Stimulated activated CD8-positive, alpha-beta memory T cell treated with anti-CD3 and anti-CD28 coated beads, Interleukin-7, amount 100 ng/mL, for 4 hours (primary cell): ENCODE results near the gene CDC42BPA.

Experiments
- DNase-seq, 2 donors: peaks; one replicate each; pipeline ENCODE4 v3.0.0-alpha.2; 2020; ENCODE audit warnings: low read depth in 2 of 2

The CDC42BPA gene

GRCh38 chr1:226995365-226996332 lies 322.6 kb downstream of the CDC42BPA start:
- DNase-seq: no peak

DNA sequence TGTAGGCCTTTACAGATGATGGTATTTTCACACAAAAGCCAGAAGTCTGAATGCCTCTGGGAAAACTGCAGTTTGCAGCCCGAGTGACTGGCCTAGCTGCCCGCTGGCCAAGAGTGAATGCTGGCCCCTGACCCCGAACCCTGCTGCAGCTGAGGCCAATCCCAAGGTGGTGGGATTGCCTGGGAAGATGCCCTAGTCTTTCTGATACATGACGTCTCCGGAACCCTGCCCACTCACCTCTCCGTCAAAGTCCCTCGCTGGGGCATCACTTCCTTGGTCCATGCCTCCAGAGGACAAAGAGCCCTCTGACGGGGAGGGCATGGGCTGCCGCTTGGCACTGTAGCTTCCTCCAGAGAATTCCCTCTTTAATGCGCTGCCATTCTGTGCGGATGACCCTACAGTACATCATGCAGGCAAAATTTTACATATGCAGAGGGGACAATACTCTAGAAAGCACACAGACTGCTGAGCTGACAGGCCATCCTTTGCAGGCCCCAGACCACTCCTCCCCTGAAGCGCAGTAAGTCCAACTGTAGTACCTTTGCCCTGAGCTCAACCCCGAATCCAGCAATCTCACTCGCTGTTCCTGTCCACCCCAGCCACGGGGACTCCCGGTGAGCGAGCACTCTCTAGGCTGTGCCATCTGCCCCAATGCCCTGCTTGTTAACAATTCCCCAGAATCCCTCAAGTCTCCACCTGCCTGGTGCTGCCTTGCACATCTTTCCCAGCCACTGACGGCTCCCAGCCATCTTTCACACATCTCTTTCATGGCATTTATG lies 323.5 kb downstream of the CDC42BPA start:
- no peak for DNase-seq

- DNase-seq: no peak
Observed at GRCh38 chr1:226993814-226994585, 324.3 kb downstream of the CDC42BPA start.

DNA sequence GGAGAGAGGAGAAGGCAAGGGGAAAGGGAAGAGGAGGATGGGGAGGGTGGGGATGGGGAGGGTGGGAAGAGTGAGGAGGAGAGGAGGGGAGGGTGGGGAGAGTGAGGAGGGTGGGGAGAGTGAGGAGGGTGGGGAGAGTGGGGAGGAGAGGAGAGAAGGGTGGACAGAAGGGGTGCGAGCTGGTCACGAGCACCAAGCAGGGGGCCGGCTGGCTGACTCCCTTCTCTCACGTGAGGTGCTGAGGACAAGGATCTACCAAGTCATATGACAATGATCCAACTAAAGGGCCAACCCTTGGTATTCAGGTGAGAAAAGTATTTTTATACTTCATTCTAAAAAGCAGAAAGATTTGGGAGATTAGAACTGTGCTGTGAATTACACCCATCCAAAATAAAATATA lies 326.4 kb downstream of the CDC42BPA start:
- no peak for DNase-seq

DNA sequence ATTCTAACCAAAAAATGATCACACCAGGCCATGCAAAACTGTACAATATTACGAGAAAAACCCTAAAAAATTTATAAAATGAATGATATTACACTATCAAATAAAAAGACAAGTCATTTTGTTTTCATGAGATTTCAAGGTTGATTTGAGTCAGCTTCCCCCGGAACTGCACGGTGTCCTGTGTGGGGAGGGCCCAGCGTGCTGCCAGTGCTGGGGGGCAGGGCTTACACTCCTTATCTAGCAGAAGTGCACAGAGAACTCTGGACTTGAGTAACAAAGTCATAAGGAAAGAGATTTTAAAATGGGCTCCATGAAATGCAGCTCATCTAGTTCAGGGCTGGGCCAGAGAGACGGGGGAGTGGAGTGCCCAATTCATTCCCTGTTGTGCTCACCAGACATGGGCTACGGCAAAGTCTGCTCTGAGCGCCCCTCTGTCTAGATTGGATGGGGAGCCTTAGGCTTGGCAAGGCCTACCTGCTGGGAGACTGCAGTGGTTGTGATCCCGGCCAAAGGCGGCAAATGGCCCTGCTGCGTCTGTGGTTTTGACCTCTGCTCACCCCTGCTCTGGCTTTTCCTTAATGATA lies 328.1 kb downstream of the CDC42BPA start:
- DNase-seq: peak; percentile 10 to 34

GRCh38 chr1:226989085-226989920 lies 329.0 kb downstream of the CDC42BPA start:
- DNase-seq: no peak

GRCh38 chr1:226988334-226988666 lies 330.0 kb downstream of the CDC42BPA start:
- no peak for DNase-seq

- DNase-seq: no peak
Observed at GRCh38 chr1:226987623-226988333, 330.5 kb downstream of the CDC42BPA start.

DNA sequence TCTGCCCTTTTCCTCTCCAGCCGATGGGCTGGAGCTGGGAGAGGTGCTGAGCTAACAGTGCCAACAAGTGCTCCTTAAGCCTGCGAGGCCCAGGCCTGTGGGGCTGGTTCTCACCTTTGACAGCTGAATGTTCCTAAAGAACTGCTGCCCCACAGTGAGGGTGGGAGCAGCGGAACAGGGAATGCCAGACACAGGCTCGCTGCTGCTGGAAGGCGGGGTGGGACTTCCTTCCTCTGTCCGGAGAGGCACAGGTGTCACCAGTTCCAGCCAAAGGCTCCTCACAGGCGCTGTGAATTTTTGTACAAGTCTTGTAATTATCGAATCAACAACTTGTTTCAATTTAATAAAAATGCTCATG lies 331.1 kb downstream of the CDC42BPA start:
- no peak for DNase-seq

DNA sequence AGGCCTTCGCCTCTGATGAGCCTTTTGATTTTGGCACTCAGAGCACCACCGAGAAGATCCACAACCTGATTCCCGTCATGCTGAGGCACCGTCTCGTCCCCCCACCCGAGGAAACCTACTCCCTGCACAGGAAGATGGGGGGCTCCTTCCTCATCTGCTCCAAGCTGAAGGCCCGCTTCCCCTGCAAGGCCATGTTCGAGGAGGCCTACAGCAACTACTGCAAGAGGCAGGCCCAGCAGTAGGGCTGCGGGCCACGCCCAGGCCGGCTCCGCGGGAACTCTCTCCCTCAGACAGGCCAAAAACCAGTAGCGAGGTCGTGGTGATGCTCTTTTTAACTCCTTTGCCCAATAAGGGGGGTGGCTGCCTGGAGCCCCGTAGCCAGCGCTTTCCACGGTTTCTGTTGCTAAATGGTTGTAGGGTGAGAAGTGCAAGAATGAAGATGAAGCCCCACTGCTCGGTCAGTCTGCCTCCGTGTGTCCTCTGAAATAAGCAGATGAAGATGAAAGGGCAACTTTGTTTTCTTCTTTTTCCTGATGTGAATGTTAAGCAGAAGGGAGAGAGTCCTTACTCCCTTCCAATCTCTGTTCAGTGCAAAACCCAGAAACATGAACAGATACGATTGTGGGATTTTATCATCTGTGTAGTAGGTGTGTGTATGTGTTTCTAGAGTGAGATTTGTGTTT lies 331.7 kb downstream of the CDC42BPA start:
- no peak for DNase-seq

DNA sequence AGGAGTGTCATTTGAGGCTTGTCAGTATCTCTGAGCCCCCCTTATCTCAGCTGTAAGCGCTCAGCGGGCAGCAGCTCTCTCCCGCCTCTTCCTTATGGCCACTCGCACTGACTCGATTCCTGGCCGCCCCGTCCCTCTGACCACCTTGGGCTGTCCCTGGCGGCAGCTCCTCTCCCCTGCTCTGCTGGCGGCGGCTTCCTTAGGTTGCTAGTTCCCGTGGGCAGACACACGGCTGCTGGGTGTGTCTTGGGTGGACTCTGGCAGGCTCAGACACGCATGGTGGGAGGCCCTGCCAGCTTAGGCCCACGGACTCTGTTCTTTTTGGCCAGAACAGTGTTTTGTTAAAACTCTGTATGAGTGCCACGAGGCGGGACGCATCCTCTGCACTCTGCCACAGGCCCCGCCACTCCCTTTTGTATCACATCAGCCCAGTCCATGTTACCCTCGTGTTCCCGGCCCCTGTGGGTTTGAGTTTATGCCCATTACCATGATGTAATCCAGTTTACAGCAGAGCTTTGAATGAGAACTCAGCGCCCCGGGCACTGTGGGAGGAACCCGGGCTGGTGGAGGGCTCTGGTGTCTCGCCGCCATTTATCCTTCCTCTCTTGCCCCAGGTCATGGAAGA lies 332.3 kb downstream of the CDC42BPA start:
- DNase-seq: no peak

DNA sequence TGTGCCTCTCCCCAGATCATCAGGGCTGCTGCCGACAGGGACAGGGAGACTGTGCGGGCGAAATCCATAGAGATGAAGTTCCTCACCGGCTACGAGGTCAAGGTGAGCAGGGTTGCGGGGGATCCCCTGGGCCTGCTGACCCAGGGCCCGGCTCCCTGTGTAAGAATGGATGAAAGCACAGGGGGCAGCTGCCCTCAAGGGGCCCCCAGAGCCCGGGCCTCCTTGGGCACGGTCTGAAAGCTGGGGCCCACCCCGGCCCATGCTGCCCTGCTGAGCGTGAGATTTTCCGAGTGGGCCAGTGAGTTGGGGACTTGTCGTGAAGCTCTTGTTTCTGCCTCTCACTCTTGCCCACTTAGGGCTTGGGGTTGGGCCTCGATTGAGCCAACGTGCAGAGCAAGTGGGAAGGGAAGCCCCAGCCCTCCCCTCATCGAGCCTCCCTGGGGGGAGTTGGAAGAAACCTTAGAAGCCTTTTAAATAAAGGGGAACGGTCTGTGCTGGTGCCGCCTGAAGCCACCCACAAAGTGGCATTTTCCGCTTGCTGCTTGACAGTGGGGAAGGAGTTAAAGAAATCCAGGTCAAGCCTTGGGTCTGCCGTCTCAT lies 333.0 kb downstream of the CDC42BPA start:
- no peak for DNase-seq

DNA sequence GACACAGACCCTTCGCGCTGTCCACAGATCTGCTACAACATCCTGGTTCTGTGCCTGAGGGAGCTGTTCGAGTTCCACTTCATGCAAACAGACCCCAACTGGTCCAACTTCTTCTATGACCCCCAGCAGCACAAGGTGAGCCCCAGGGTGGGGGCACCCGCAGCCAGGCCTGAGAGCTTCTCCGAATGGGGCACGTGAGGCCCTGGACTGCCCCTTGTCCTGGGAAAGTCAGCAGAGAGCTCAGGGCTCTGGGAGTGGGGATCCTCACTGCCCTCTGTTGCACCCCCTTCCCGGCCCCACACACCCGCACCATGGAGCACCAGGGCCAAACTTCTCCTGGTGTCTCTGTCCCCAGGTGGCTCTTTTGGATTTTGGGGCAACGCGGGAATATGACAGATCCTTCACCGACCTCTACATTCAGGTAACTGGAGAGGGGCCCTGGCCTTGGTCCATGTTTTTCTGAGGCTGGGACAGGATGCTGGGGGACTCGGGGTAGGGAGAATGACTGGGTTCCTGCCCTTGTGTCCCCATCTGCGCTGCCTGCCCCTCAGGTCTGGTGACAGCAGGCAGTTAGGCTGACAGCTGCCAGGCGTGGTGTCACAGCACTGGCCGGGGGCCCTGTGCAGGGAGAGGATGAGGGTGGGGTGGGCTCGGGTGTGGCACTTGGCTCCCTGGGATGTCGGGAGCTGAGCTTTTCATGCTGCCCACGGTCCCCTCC lies 333.6 kb downstream of the CDC42BPA start:
- no peak for DNase-seq

GRCh38 chr1:226983992-226984364 lies 334.3 kb downstream of the CDC42BPA start:
- no peak for DNase-seq

DNA sequence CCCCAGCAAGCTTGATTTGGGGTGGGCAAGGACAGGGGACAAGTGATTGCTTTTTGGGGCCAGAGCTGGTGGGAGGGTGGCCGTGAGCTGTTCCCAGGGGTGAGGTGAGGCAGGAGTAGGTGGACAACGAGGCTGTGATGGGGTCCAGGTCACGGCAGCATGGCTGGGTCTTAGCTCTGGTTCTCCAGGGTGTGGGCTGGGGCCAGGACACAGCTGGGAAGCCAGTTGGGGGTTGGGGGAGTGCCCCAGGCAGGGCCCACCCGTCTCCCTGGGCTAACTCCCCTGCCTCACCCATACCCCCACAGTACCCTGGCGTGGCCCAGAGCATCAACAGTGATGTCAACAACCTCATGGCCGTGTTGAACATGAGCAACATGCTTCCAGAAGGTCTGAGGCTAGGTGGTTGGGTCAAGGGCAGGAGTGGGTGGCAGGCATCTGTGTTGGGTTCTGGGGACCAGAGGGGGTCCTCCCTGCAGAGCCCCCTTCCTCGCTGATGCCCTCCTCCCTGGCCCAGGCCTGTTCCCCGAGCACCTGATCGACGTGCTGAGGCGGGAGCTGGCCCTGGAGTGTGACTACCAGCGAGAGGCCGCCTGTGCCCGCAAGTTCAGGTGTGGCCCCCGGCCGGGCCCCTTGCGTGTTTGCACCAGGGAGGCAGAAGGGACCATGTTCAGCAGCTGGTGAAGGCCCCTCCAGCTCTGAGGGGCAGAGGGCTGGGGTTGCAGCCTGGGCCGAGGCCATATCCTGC lies 334.9 kb downstream of the CDC42BPA start:
- DNase-seq: no peak

- DNase-seq: no peak
Observed at GRCh38 chr1:226982451-226983177, 335.7 kb downstream of the CDC42BPA start.

- DNase-seq: no peak
Observed at GRCh38 chr1:226981838-226982237, 336.5 kb downstream of the CDC42BPA start.
